Hepatocyte (in vitro differentiated cells): ENCODE results near the gene RERG.

Source experiments
- EZH2 ChIP-seq: fragments of 200-600 bp; sonication (generic); IDR thresholded peaks from 2 replicates; pipeline ENCODE4 v1.6.1; 2016; ENCODE audit warnings: antibody characterized with exemption, mild to moderate bottlenecking, borderline replicate concordance
- EZH2phosphoT487 ChIP-seq: fragments of 200-600 bp; sonication (generic); IDR thresholded peaks from one replicate; pipeline ENCODE4 v1.6.1; 2018; ENCODE audit warnings: antibody characterized with exemption, mild to moderate bottlenecking, low read depth, moderate library complexity; ENCODE audit not compliant: unreplicated experiment, severe bottlenecking
- TF ChIP-seq, protein P1 (sequence below): fragments of 200-600 bp; sonication (generic); IDR thresholded peaks from 2 replicates; pipeline ENCODE4 v1.5.1; 2016; ENCODE audit warnings: antibody characterized with exemption, mild to moderate bottlenecking; ENCODE audit not compliant: poor library complexity

DNA sequence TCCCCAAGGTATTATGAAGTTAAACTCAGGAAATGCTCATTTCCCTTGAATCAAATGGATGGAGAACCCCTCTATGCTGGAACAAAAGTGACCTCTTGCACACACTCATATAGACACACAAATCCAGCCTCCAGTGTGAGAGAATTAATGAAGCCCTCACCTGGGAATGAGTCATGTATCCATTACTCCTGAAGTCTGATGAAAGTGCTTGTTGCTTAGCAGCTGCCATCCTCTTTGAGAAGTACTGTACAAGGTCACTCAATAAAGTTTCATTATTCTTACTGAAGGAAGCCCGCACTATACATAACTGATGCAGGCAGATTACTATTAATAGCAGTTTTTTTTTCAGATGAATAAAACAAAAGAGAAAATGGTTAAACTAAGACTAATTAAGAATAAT lies 102.3 kb downstream of the RERG start:
- TF ChIP-seq EZH2phosphoT487, result no peak
- TF ChIP-seq, protein P1, sequence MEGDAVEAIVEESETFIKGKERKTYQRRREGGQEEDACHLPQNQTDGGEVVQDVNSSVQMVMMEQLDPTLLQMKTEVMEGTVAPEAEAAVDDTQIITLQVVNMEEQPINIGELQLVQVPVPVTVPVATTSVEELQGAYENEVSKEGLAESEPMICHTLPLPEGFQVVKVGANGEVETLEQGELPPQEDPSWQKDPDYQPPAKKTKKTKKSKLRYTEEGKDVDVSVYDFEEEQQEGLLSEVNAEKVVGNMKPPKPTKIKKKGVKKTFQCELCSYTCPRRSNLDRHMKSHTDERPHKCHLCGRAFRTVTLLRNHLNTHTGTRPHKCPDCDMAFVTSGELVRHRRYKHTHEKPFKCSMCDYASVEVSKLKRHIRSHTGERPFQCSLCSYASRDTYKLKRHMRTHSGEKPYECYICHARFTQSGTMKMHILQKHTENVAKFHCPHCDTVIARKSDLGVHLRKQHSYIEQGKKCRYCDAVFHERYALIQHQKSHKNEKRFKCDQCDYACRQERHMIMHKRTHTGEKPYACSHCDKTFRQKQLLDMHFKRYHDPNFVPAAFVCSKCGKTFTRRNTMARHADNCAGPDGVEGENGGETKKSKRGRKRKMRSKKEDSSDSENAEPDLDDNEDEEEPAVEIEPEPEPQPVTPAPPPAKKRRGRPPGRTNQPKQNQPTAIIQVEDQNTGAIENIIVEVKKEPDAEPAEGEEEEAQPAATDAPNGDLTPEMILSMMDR, result no peak
- no peak for TF ChIP-seq EZH2
